Hepatocyte (in vitro differentiated cells): ENCODE data around the gene KIF22.

Experiments used
- EZH2 ChIP-seq: fragments of 200-600 bp; sonication (generic); IDR thresholded peaks from 2 replicates; pipeline ENCODE4 v1.6.1; 2016; ENCODE audit warnings: antibody characterized with exemption, mild to moderate bottlenecking, borderline replicate concordance
- TF ChIP-seq, protein P1 (sequence below): fragments of 200-600 bp; sonication (generic); IDR thresholded peaks from 2 replicates; pipeline ENCODE4 v1.5.1; 2016; ENCODE audit warnings: antibody characterized with exemption, mild to moderate bottlenecking; ENCODE audit not compliant: poor library complexity

DNA sequence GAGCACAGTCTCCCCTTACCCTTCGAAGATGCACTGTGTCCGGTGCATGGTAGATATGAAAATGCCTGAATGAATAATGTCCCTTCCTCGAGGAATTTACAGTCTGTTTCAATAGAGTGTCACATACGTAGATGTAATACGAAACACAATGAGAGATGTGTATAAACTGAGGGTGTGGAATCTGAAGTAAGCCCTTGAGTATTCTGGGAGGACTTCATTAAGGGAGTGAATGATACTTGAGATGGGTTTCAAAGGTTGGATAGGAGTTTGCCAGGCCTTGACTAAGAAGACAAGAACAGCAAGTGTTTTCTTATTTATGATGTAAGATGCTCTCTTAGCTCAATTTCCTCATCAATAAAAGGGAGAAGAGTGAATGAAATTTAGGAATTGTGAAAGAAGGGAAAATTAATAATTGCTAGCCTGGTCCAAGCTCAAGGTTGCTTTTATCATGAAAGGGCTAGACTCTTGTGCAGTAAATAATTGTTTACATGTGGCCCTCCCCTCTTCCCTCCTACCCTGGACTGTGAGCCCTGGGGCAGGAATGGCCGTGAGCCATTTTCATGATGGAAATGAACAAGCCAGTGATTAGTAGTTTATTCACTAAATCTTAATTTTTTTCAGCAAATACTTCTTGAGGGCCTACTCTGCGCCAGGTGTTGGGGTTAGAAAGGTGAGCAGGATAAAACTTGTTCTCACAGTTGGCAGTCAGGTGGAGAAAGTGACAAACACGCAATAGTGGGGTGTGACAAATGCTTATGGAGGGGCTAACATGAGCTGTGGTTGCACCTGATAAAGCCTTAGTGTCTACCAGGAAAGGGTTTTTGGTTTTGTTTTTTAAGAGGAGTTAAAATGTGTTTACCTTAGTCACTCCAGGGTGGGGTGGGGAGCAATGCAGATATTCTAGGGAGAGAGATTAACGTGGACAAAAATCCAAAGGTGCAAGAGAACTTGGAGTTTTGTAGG, 1.6 kb downstream of the KIF22 start:
- TF ChIP-seq, protein P1, sequence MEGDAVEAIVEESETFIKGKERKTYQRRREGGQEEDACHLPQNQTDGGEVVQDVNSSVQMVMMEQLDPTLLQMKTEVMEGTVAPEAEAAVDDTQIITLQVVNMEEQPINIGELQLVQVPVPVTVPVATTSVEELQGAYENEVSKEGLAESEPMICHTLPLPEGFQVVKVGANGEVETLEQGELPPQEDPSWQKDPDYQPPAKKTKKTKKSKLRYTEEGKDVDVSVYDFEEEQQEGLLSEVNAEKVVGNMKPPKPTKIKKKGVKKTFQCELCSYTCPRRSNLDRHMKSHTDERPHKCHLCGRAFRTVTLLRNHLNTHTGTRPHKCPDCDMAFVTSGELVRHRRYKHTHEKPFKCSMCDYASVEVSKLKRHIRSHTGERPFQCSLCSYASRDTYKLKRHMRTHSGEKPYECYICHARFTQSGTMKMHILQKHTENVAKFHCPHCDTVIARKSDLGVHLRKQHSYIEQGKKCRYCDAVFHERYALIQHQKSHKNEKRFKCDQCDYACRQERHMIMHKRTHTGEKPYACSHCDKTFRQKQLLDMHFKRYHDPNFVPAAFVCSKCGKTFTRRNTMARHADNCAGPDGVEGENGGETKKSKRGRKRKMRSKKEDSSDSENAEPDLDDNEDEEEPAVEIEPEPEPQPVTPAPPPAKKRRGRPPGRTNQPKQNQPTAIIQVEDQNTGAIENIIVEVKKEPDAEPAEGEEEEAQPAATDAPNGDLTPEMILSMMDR: no peak
- no peak for TF ChIP-seq EZH2
